ENCODE results near the gene FADS2. TPM values are rescaled to one million over a fixed set of nuclear protein-coding genes. Genes with fewer than 3 reads are reported as not detected.

The FADS2 gene
- total and polyA plus RNA-seq, 10 of the 15 experiments (the other 5 are each of a cell fraction or from before 2014, with no cell fraction given) = 3.3 to 313 (median 149) TPM

DNA sequence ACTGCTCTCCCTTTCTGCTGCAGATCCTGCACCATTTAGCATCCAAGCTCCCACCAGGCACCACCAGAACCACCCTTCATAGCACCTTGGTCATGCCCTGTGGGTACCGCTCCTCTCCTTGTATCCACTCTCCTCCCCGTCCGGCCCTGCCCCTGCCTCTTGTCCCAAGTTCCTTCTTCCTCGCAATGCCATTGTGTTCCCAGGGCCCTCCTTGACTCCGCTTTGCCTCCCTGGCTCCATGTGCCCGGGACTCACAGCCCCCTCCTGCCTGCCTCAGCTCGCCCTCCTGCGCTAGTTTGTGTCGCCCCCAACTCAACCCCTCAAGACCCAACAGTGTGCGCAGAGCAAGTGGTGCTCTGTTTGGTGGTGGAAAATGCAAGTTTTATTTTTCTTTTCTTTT, 10.8 kb downstream of the FADS2 start:
- Histone ChIP-seq H3K9ac (ENCODE audit: control insufficient read depth, insufficient read depth, low read length) (no peak overlapping the region), H4K20me1 (ENCODE audit: control insufficient read depth, insufficient read depth) (no peaks in the 10 kb centered on the region), H3K4me1 (ENCODE audit: control insufficient read depth, insufficient read depth, low read length) (peaks cover 16% of the 10 kb centered on the region), H2AFZ (ENCODE audit: control insufficient read depth, low read depth, low read length) (no peak overlapping the region), H3K27ac (ENCODE audit: control insufficient read depth, insufficient read depth) (no peak overlapping the region), H3K79me2 (ENCODE audit: control insufficient read depth, insufficient read depth, low read length) (peaks cover 32% of the 10 kb centered on the region), H3K9me3 (replicated peaks; ENCODE audit: control insufficient read depth, insufficient read depth, low read length) (no peaks in the 10 kb centered on the region), H3K36me3 (ENCODE audit: control insufficient read depth in 2 of 2, insufficient read depth in 2 of 2, low read length in 1 of 2) (peaks cover 29 to 37% of the 10 kb centered on the region in 2 experiments), H3K4me2 (ENCODE audit: control insufficient read depth, insufficient read depth) (no peak overlapping the region), H3K27me3 (replicated peaks in 1 of 2; ENCODE audit: control insufficient read depth in 2 of 2, insufficient read depth in 2 of 2, low read length in 1 of 2) (no peaks in the 10 kb centered on the region), H3K4me3 (no peak overlapping the region)
- TF ChIP-seq ESRRA (IDR thresholded peaks at IDR 0.05; ENCODE audit: low read length) (no peak), CEBPB (IDR thresholded peaks at IDR 0.05; ENCODE audit: borderline replicate concordance in 1 of 2, low read depth in 2 of 2, low read length in 2 of 2) (no peak), CHD1 (IDR thresholded peaks at IDR 0.05; ENCODE audit: low read depth, low read length) (no peak), NFYA (IDR thresholded peaks at IDR 0.05; ENCODE audit: borderline replicate concordance, low read depth, low read length) (no peak), BMI1 (IDR thresholded peaks at IDR 0.05; ENCODE audit: borderline replicate concordance) (no peak), REST (IDR thresholded peaks at IDR 0.05; ENCODE audit: low read depth, low read length) (no peak), ZNF622 (IDR thresholded peaks at IDR 0.05) (no peak), IKZF1 (conservative IDR thresholded peaks at IDR 0.05) (no peak), ZBTB40 (IDR thresholded peaks at IDR 0.05; ENCODE audit: borderline replicate concordance) (no peak), BCL11A (IDR thresholded peaks at IDR 0.05; ENCODE audit: low read depth, low read length) (no peak), TCF12 (IDR thresholded peaks at IDR 0.05; ENCODE audit: low read depth, low read length) (no peak), ASH2L (IDR thresholded peaks at IDR 0.05; ENCODE audit: borderline replicate concordance, low read depth) (no peak), PBX3 (IDR thresholded peaks at IDR 0.05; ENCODE audit: insufficient replicate concordance, low read depth, low read length) (no peak), GABPA (IDR thresholded peaks at IDR 0.05; ENCODE audit: low read depth) (no peak)
- TF ChIP-seq, protein P1, sequence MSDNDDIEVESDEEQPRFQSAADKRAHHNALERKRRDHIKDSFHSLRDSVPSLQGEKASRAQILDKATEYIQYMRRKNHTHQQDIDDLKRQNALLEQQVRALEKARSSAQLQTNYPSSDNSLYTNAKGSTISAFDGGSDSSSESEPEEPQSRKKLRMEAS (IDR thresholded peaks at IDR 0.05; ENCODE audit: low read depth, low read length) = no peak
- ATAC-seq = no peak
- FAIRE-seq = no peak
- 80% methylated on average over 10 of the region's 10 CpGs for WGBS (ENCODE audit: insufficient coverage, insufficient replicate concordance, low lambda C conversion rate, missing lambda C conversion rate)
- SMC1A ChIA-PET (ENCODE audit: uncharacterized antibody, unreplicated experiment) = interaction anchor here (0.5 to 1.1 kb wide), 2 partner anchors 24 to 254 kb away, joined by 3 read pairs; no protein-coding TSS in a partner anchor
- RAD21 ChIA-PET (ENCODE audit: unreplicated experiment) = interaction anchor here (1.6 kb wide), 1 partner anchor 24 kb away, joined by 3 read pairs; no protein-coding TSS in a partner anchor
- DNase-seq (ENCODE audit: low read depth, low spot score) = no peak
- in situ Hi-C loops (cut with MboI) (no loop called here), intact Hi-C loops (cut with micrococcal nuclease; ENCODE audit: unreplicated experiment) (no loop called here)
- POLR2A ChIA-PET = interaction anchor here (0.6 to 0.8 kb wide), 2 partner anchors 41 to 236 kb away, joined by 3 to 4 read pairs; no protein-coding TSS in a partner anchor
- CTCF ChIA-PET = interaction anchor here (1.1 to 1.5 kb wide), 2 partner anchors 41 to 269 kb away, joined by 3 read pairs; no protein-coding TSS in a partner anchor
- BruUV-seq (replicated peaks) = no TSS peak

Data from GM12878 (cell line).